NCI-H510A treated with DMSO at 0.1 percent for 48 hours (cell line): ENCODE data around the gene CBL.
A peak's percentile ranks its signal among the peaks of the same experiment; 100 is the strongest.

Experiments used
- DNase-seq: peaks from one replicate; lab custom pipeline; 2025; lab: John Stamatoyannopoulos, UW

Gene CBL

GRCh38 chr11:119332111-119332765 is 126.1 kb downstream of the CBL start:
- no peak for DNase-seq

DNA sequence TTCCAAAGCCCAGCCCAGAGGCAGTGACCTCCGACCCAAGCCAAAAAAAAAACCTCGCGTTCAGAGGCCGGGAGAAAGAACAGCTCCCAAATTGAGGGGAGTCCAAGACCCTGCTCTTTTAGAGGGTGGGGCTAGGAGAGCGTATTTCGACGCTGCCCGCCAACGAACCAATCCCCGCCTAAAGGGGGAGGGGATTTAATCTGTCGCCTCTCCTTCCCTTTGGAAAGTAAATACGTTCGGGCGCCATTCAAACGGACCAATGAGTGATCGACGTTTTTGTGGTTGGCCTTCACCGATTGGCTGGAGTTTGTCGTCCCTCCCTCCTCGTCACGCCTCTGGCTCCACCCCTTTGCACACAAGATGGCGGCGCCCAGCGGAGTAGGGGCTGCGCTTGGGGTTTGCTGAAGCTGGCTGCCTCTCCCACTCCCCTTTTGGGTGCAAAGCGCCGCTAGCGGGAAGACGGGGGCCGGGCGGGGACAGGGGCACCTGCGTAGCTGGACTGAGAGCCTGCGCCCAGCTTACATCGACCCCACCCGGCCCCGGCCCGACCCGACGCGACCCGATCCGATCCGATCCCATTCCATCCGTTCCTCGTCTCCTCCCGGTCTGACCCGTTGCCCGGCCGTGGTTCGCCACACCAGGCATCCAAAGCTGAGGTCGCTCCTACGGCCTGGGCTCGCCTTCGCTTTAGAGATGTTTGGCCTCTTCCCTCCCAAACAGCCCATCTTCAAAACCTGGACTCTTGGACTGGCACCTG is 128.2 kb downstream of the CBL start, which contains the start of gene RNF26:
TSS of gene RNF26 (plus strand) at position 354 of the 757 bp plus-strand sequence. CDS start 596 bp downstream, outside the sequence.
- DNase-seq: peak; percentile 96

GRCh38 chr11:119335091-119335654 is 129.0 kb downstream of the CBL start:
- DNase-seq: no peak

GRCh38 chr11:119335655-119336543 is 129.8 kb downstream of the CBL start:
- DNase-seq: no peak

GRCh38 chr11:119336744-119337469 is 130.8 kb downstream of the CBL start:
- DNase-seq: no peak

DNA sequence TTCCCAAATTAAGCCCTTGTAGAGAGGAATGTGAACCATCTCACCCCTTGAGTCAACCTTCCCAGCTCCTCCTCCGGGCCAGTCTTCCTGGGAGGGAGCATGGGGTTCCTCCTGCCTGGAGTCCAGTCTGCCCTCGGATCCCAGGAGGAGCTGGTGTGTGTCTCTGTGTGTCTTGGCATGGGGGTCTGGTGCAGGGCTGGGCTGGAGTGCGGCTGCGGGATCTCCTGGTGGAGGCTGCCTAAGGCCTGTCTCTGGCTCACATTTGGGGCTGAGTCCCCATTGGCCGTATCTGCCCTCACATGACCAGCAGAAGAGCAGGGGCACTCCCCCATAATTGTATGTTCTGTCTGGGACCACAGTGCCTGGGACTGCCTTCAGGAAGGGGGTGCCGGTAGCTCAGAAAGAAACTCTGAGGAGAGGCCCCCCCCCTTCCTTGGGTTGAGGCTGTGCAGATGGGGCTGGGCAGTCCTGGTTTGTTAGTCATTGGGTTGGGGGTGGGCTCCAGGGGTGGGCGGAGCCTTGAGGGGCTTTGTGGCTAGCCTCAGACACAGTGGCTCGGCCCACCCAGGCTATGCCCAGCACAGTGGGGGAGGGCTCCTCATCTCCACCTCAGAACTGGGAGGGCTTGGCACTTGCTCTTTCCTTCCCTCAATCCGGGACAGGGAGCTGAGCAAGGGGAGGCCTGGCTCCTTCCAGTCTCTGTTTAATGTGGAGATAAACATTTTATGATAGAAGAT is 131.6 kb downstream of the CBL start:
- no peak for DNase-seq

DNA sequence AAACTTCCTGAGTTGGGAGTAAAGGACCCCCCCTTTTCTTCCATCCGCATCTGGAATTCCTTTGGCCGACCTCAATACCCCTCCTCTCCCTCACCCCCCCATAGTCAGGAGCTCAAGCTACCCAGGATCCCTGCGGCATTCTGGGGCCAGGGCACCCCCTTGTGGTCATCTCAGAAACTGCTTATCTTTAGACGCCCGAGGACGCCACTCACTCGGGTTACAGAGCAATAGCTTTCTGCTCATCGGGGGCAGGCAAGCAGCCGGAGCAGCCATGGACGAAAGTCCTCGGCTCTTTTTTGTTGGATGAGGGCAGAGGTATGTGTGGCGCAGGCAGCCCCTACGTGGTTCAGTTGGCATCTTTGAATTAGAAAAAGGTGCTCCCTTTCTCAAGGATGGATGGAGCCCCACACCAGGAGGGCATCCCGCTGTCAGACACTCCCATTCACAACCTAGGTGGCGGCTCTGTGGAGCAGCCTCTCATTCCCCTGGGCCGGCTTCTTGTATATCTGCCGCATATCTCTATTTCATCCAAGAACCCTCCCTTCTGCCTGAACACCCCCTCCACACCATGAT is 132.3 kb downstream of the CBL start:
- DNase-seq: peak; percentile 64

- DNase-seq: no peak
These were observed 132.9 kb downstream of the CBL start for GRCh38 chr11:119338965-119339588.

DNA sequence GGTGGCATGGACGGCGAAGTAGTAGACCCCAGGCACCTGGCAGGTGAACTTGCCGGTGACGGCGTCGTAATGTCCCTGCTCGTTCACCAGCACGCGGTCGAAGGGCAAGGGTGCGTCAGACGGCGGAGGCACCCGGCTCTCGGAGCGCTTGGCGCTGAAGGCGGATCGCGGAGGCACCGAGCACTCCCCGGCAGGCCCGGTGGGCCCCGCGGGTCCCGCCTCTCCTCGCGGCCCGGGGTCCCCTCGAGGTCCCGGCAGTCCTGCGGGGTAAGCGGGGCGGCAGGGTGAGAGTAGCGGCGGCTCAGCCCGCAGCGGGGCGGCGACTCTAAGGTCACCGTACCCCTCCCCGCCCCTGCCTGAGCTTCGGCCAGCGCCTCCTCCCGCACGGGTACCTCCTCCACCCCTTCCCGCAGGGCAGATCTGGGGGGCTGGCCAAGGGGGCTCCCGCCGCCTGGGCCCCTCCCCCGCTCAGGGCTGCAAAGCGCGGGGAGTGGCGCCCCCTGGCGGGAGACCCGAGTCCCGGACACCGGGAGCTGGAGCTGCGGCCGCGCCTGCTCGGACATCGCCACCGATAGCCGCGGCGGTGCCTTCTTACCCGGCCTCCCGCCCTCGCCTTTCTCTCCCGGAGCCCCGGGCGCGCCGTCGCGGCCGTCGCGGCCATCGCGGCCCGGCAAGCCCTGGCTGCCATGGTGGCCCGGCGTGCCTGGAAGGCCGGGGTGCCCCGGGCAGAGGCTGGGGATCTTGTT is 133.6 kb downstream of the CBL start:
- DNase-seq: no peak

GRCh38 chr11:119340335-119341221 is 134.4 kb downstream of the CBL start, which contains the start of gene C1QTNF5:
Gene C1QTNF5, minus strand, starts transcription at chr11:119340883. Its CDS starts 486 bp downstream, at chr11:119340397.
- no peak for DNase-seq

GRCh38 chr11:119341222-119342022 is 135.3 kb downstream of the CBL start:
- DNase-seq: peak; percentile 38

DNA sequence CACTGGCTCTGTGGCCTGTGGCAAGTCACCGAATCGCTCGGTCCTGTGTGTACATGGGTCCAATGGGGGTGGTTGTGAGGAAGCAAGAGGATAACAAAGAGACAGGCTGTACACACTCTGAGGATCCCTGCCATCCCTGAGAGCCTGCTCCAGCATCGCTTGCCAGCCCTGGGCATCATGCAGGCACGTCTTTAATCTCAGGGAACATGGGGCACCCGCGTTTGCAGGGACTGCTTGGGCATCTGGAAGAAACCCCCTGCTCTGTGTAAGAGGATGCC is 135.8 kb downstream of the CBL start:
- no peak for DNase-seq

DNA sequence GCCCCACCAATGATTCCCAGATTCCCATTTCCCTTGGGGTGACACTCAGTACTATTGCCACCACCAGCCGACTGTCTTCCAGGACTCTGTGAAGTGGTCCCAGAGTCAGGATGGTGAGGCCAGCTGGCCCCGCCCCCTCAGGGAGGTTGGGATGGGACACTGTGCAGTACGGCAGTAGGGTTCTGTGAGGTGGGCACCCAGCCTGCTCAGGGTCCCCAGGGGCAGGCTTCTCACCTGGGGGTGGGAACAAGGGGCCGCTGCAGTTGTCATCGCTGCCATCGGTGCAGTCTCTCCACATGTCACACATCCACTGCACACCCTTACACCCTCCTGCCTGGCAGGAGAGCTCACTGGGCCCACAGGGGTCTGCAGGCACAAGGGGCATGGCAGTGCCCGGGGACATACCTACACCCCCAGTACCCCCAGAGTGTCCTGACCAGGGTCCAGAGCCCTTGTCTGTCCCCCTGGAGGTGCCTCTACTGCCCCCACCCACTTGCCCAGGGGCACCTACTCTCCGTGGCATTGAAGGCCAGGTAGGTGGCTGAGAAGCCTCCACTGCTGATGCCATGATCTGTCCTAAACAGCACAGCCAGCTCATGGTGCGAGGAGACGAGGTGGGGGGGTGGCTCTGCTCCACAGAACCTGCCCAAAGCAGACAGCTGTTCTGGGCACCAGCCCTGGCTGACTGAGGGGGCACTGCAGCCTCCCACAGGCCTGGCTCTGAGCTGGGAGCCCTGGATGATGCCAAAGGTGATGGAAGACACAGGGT is 136.4 kb downstream of the CBL start:
- no peak for DNase-seq

DNA sequence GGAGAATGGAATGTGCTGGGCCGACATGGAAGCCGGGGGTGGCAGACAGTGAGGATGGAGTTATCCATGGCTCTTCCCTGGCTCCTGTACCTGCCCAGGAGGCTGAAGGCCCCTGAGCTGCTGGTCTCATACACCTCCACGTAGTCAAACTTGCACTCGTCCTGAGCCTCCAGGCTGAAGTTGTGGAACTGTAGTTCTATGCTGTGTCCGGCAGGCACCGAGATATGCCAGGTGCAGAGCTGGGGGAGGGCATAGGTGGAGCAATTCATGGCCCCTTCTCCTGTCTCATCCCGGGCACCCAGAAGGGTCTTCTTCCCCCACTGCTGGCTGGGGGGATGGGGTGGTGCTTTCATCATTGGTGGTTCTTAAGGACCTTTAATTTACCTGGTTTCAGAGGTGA is 137.6 kb downstream of the CBL start:
- DNase-seq: no peak

- no peak for DNase-seq
These were observed 138.3 kb downstream of the CBL start for GRCh38 chr11:119344291-119345010.

DNA sequence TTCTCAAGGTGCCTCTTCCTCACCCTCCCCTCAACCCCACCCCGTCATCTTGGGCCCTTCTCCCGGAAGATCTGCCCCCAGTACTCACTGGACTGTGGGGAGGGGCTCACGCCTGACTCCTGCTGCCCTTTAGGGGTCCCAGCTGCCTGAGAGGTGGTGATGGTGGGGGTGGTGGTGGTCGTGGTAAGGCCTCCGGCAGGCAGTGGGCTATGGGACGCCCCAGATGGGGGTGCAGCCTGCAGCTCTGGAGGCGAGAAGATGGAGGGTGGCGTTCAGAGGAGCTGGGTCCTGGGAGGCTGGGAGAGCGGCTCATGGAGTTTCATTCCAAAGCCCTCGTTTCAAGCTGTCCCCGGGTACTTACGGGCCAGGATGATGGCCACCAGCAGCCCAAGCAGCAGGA is 139.5 kb downstream of the CBL start:
- no peak for DNase-seq
